ENCODE results near the gene BBOX1. TPM values are rescaled to one million over a fixed set of nuclear protein-coding genes. Genes with fewer than 3 reads are reported as not detected.

BBOX1 gene
- total RNA-seq, 4 donors from 2014 or later = 0.55 TPM; not detected in 3

- no peak overlapping the region for H3K27ac ChIP-seq
- H3K36me3 ChIP-seq = no peaks in the 10 kb centered on the region
- peaks cover 0 to 3% of the 10 kb centered on the region in 2 donors for H3K4me1 ChIP-seq
- no peaks in the 10 kb centered on the region for H3K9me3 ChIP-seq
- intact Hi-C loops (cut with DNase I; ENCODE audit: low total_unique reads) = no loop called here
- no peak for TF ChIP-seq CTCF (IDR thresholded peaks at IDR 0.05)
- TF ChIP-seq POLR2A (IDR thresholded peaks at IDR 0.05) = no peak
- no peaks in the 10 kb centered on the region for H3K27me3 ChIP-seq
- no peak overlapping the region for H3K4me3 ChIP-seq
- no peak for DNase-seq
Measured at GRCh38 chr11:27057091-27057780, 16.6 kb downstream of the BBOX1 start.

DNA sequence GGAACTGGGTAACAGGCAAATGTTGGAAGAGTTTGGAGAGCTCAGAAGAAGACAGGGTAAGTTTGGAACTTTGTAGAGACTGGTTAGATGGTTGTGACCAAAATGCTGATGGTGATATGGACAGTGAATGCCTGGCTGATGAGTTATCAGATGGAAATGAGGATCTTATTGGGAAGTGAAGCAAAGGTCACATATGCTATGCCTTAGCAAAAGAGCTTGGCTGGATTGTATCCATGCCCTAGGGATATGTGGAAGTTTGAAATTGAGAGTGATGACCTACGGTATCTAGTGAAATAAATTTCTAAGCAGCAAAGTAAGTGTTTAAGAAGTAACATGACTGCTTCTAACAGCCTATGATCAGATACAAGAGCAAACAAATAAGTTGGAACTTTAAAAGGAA lies 17.8 kb downstream of the BBOX1 start:
- no peaks in the 10 kb centered on the region for H3K36me3 ChIP-seq
- no peaks in the 10 kb centered on the region for H3K9me3 ChIP-seq
- intact Hi-C loops (cut with DNase I; ENCODE audit: low total_unique reads) = no loop called here
- no peak for TF ChIP-seq CTCF (IDR thresholded peaks at IDR 0.05)
- TF ChIP-seq POLR2A (IDR thresholded peaks at IDR 0.05) = no peak
- peaks cover 0 to 3% of the 10 kb centered on the region in 2 donors for H3K4me1 ChIP-seq
- no peak overlapping the region for H3K4me3 ChIP-seq
- H3K27me3 ChIP-seq = no peaks in the 10 kb centered on the region
- H3K27ac ChIP-seq = no peak overlapping the region
- no peak for DNase-seq

- Histone ChIP-seq H3K27me3 (no peaks in the 10 kb centered on the region), H3K36me3 (no peaks in the 10 kb centered on the region), H3K4me1 (peaks cover 0 to 3% of the 10 kb centered on the region in 2 donors), H3K4me3 (no peak overlapping the region), H3K27ac (no peak overlapping the region), H3K9me3 (no peaks in the 10 kb centered on the region)
- DNase-seq = no peak
- intact Hi-C loops (cut with DNase I; ENCODE audit: low total_unique reads) = no loop called here
- no peak for TF ChIP-seq POLR2A (IDR thresholded peaks at IDR 0.05)
- TF ChIP-seq CTCF (IDR thresholded peaks at IDR 0.05) = no peak
Measured at GRCh38 chr11:27059431-27059830, 18.8 kb downstream of the BBOX1 start.

DNA sequence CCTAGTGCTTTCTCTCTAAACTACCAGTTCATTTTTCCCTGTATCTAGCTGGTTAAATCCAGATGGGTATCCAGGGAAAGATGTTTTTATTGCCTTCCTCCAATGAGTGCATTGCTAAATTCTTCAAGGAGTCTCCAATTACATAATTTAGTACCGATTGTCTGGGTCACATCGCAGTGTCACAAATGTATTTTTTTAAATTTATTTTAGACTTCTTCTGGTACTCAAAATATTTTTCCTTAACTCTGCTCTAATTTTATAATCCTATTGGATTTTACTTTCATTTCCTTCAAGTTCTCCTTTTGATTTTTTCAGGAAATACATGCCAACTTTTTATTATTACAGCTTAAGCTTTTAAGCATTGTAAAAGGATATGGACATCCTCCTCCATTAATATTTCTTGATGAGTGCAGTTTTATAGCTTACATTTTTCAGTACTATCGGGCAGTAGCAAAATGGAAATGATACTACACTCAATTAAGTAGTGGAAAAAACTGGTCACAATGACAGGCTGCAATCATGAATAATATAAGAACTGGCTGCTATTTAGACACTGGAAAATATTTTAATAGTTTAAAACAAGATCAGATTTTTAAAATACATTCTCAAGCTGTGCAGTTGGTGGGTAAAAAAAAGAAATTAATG lies 20.3 kb downstream of the BBOX1 start:
- DNase-seq = no peak
- peaks cover 0 to 3% of the 10 kb centered on the region in 2 donors for H3K4me1 ChIP-seq
- no peaks in the 10 kb centered on the region for H3K9me3 ChIP-seq
- H3K36me3 ChIP-seq = no peaks in the 10 kb centered on the region
- no peak for TF ChIP-seq POLR2A (IDR thresholded peaks at IDR 0.05)
- no peak for TF ChIP-seq CTCF (IDR thresholded peaks at IDR 0.05)
- intact Hi-C loops (cut with DNase I; ENCODE audit: low total_unique reads) = no loop called here
- H3K27me3 ChIP-seq = no peaks in the 10 kb centered on the region
- no peak overlapping the region for H3K27ac ChIP-seq
- H3K4me3 ChIP-seq = no peak overlapping the region

GRCh38 chr11:27061461-27061821 lies 20.8 kb downstream of the BBOX1 start:
- H3K27ac ChIP-seq = no peak overlapping the region
- peaks cover 0 to 3% of the 10 kb centered on the region in 2 donors for H3K4me1 ChIP-seq
- no peak for DNase-seq
- no peaks in the 10 kb centered on the region for H3K36me3 ChIP-seq
- TF ChIP-seq POLR2A (IDR thresholded peaks at IDR 0.05) = no peak
- no peak for TF ChIP-seq CTCF (IDR thresholded peaks at IDR 0.05)
- H3K4me3 ChIP-seq = no peak overlapping the region
- H3K9me3 ChIP-seq = no peaks in the 10 kb centered on the region
- intact Hi-C loops (cut with DNase I; ENCODE audit: low total_unique reads) = no loop called here
- H3K27me3 ChIP-seq = no peaks in the 10 kb centered on the region
